ENCODE measurements around the gene TSR3. TPM values are rescaled to one million over a fixed set of nuclear protein-coding genes. Genes with fewer than 3 reads are reported as not detected.

The TSR3 gene
- total and polyA plus RNA-seq, 12 donors = 13.7 to 258 (median 59.6) TPM

- peaks cover 0 to 32% of the 10 kb centered on the region in 2 donors for H3K36me3 ChIP-seq (replicated peaks in 1 of 2)
- no peak overlapping the region for H3K27ac ChIP-seq
- 90 to 93% (median 90%) methylated on average over 2 to 15 of the region's 15 CpGs for WGBS, 4 donors
- no peaks in the 10 kb centered on the region for H3K9me3 ChIP-seq (replicated peaks in 1 of 3)
- no peak for TF ChIP-seq POLR2A (IDR thresholded peaks at IDR 0.05)
- TF ChIP-seq, protein P1, sequence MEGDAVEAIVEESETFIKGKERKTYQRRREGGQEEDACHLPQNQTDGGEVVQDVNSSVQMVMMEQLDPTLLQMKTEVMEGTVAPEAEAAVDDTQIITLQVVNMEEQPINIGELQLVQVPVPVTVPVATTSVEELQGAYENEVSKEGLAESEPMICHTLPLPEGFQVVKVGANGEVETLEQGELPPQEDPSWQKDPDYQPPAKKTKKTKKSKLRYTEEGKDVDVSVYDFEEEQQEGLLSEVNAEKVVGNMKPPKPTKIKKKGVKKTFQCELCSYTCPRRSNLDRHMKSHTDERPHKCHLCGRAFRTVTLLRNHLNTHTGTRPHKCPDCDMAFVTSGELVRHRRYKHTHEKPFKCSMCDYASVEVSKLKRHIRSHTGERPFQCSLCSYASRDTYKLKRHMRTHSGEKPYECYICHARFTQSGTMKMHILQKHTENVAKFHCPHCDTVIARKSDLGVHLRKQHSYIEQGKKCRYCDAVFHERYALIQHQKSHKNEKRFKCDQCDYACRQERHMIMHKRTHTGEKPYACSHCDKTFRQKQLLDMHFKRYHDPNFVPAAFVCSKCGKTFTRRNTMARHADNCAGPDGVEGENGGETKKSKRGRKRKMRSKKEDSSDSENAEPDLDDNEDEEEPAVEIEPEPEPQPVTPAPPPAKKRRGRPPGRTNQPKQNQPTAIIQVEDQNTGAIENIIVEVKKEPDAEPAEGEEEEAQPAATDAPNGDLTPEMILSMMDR (IDR thresholded peaks at IDR 0.05) = no peak
- H3K4me3 ChIP-seq = no peak overlapping the region
- peaks cover 14 to 29% of the 10 kb centered on the region in 2 donors for H3K4me1 ChIP-seq (replicated peaks in 1 of 2)
- DNase-seq = no peak
- H3K27me3 ChIP-seq = no peaks in the 10 kb centered on the region
- intact Hi-C loops (cut with DNase I) = no loop called here
Measured at GRCh38 chr16:1348441-1348840, 3.2 kb downstream of the TSR3 start.

DNA sequence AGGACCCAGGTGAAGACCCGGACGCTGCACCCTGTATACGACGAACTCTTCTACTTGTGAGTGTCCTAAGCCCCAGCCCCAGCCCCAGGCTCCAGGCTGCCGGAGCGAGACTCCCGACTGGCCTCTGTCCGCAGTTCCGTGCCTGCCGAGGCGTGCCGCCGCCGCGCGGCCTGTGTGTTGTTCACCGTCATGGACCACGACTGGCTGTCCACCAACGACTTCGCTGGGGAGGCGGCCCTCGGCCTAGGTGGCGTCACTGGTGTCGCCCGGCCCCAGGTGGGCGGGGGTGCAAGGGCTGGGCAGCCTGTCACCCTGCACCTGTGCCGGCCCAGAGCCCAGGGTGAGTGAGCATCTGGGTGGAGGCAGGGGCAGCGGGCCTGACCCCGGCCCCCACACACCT lies 3.7 kb downstream of the TSR3 start:
- no peaks in the 10 kb centered on the region for H3K27me3 ChIP-seq
- H3K36me3 ChIP-seq (replicated peaks in 1 of 2) = peaks cover 0 to 32% of the 10 kb centered on the region in 2 donors
- 90 to 94% (median 92%) methylated on average over 2 to 29 of the region's 29 CpGs for WGBS, 4 donors
- intact Hi-C loops (cut with DNase I) = no loop called here
- no peak for TF ChIP-seq POLR2A (IDR thresholded peaks at IDR 0.05)
- TF ChIP-seq, protein P1 (IDR thresholded peaks at IDR 0.05) = no peak
- H3K4me3 ChIP-seq = no peak overlapping the region
- H3K27ac ChIP-seq = no peak overlapping the region
- H3K4me1 ChIP-seq (replicated peaks in 1 of 2) = peaks cover 11 to 27% of the 10 kb centered on the region in 2 donors
- no peak for DNase-seq
- no peaks in the 10 kb centered on the region for H3K9me3 ChIP-seq (replicated peaks in 1 of 3)

DNA sequence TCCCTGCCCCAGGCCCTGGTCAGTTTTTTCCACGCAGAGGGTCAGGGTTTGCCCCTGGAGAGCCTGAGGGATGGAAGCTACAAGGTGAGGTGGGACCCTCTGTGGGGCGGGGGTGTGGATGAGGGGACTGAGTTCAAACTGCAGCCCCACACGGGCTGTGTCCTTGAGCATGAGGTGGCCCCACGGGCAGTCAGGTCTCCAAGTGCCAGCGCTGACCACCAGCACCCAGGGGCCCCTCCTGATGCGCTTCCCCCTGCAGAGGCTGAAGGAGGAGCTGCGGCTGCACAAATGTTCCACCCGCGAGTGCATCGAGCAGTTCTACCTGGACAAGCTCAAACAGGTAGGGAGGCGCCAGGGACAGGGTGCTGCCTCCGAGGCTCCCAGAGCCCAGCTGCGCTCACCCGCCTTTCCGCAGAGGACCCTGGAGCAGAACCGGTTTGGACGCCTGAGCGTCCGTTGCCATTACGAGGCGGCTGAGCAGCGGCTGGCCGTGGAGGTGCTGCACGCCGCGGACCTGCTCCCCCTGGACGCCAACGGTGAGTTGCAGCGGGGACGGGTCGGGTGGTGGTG lies 4.3 kb downstream of the TSR3 start:
- peaks cover 0 to 32% of the 10 kb centered on the region in 2 donors for H3K36me3 ChIP-seq (replicated peaks in 1 of 2)
- no peaks in the 10 kb centered on the region for H3K9me3 ChIP-seq (replicated peaks in 1 of 3)
- intact Hi-C loops (cut with DNase I) = no loop called here
- no peak overlapping the region for H3K27ac ChIP-seq
- no peak overlapping the region for H3K4me3 ChIP-seq
- WGBS, 4 donors = 85 to 96% (median 92%) methylated on average over 14 to 31 of the region's 31 CpGs
- H3K27me3 ChIP-seq = no peaks in the 10 kb centered on the region
- TF ChIP-seq, protein P1 (IDR thresholded peaks at IDR 0.05) = no peak
- TF ChIP-seq POLR2A (IDR thresholded peaks at IDR 0.05) = no peak
- H3K4me1 ChIP-seq (replicated peaks in 1 of 2) = peaks cover 8 to 26% of the 10 kb centered on the region in 2 donors
- DNase-seq = no peak

DNA sequence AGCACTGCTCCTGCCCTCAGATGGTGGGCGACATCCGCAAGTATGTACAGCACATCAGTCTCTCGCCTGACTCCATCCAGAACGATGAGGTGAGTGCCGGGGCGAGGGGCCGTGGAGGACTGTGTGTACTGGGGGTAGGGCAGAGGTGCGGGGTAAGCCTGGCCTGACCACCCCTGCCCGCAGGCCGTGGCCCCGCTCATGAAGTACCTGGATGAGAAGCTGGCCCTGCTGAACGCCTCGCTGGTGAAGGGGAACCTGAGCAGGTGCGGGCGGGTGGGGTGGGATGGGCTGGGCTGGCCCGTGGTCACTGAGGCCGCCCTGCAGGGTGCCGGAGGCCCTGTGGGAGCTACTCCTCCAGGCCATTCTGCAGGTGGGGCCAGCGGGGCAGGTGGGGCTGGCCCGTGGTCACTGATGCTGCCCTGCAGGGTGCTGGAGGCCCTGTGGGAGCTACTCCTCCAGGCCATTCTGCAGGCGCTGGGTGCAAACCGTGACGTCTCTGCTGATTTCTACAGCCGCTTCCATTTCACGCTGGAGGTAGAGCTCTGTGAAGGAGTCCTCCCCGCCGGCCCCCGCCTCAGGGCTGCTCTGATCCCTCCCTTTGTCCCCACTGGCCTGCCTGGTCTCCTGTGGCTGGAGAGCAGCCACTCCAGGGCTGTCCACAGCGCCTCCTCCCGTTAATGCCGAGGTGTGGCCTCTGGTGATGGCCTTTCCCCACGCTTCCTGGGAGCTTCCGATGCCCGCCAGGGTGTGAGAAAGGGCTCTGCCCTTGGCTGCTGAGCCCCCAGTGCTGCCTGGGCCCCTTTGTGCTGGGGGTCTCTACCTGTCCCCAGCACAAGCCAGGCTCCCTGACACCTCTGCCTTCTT lies 5.0 kb downstream of the TSR3 start:
- no peak overlapping the region for H3K27ac ChIP-seq
- H3K4me1 ChIP-seq (replicated peaks in 1 of 2) = peaks cover 8 to 23% of the 10 kb centered on the region in 2 donors
- WGBS, 4 donors = 67 to 83% (median 71%) methylated on average over 14 to 34 of the region's 34 CpGs
- TF ChIP-seq POLR2A (IDR thresholded peaks at IDR 0.05) = no peak
- TF ChIP-seq, protein P1 (IDR thresholded peaks at IDR 0.05) = no peak
- H3K36me3 ChIP-seq (replicated peaks in 1 of 2) = peaks cover 0 to 32% of the 10 kb centered on the region in 2 donors
- H3K9me3 ChIP-seq (replicated peaks in 1 of 3) = no peaks in the 10 kb centered on the region
- H3K4me3 ChIP-seq = no peak overlapping the region
- DNase-seq = no peak
- intact Hi-C loops (cut with DNase I) = no loop called here
- H3K27me3 ChIP-seq = no peaks in the 10 kb centered on the region

Data from adrenal gland (tissue), 12 donors.